ENCODE measurements around the gene EXOC5.

GRCh38 chr14:57254884-57255283 lies 13.8 kb downstream of the EXOC5 start:
- TF ChIP-seq, protein P1, sequence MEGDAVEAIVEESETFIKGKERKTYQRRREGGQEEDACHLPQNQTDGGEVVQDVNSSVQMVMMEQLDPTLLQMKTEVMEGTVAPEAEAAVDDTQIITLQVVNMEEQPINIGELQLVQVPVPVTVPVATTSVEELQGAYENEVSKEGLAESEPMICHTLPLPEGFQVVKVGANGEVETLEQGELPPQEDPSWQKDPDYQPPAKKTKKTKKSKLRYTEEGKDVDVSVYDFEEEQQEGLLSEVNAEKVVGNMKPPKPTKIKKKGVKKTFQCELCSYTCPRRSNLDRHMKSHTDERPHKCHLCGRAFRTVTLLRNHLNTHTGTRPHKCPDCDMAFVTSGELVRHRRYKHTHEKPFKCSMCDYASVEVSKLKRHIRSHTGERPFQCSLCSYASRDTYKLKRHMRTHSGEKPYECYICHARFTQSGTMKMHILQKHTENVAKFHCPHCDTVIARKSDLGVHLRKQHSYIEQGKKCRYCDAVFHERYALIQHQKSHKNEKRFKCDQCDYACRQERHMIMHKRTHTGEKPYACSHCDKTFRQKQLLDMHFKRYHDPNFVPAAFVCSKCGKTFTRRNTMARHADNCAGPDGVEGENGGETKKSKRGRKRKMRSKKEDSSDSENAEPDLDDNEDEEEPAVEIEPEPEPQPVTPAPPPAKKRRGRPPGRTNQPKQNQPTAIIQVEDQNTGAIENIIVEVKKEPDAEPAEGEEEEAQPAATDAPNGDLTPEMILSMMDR (conservative IDR thresholded peaks at IDR 0.05 in 1 of 2, IDR thresholded peaks at IDR 0.05 in 1 of 2; ENCODE audit: extremely low read depth in 1 of 2, insufficient read depth in 1 of 2, low read depth in 1 of 2, low read length in 2 of 2): no peak
- TF ChIP-seq EZH2 (IDR thresholded peaks at IDR 0.05; ENCODE audit: borderline replicate concordance, low read length): no peak

Measured in mammary epithelial cell (primary cell).